WTC11 (cell line): ENCODE results near the gene DNTT. TPM values are rescaled to one million over a fixed set of nuclear protein-coding genes. Genes with fewer than 3 reads are reported as not detected.

ENCODE experiments used
- ATAC-seq: fragments of 200-7000 bp; cut with Tn5 transposase; 2 replicates; pipeline ENCODE4 v1.10.0; 2021; ENCODE audit warnings: mild to moderate bottlenecking, moderate library complexity
- CTCF ChIA-PET: fragments of 300-600 bp; sonication (Branson Sonifier 250); formaldehyde crosslinking; loops from one replicate; lab custom pipeline; 2021; ENCODE audit warnings: antibody characterized with exemption; lab: Charles Lee
- POLR2A ChIA-PET: fragments of 350-600 bp; sonication (Branson Sonifier 250); formaldehyde crosslinking; loops from one replicate; lab custom pipeline; 2021; ENCODE audit warnings: antibody characterized with exemption; lab: Charles Lee
- DNase-seq: peaks from one replicate; pipeline ENCODE4 v3.0.0; 2021; ENCODE audit warnings: low spot score
- H3K27ac Mint-ChIP-seq: 2 replicates; pipeline ENCODE4 v1.8.0; 2021; ENCODE audit warnings: mixed read lengths
- H3K27me3 Mint-ChIP-seq: 2 replicates; pipeline ENCODE4 v1.8.0; 2021; ENCODE audit warnings: low read depth, mild to moderate bottlenecking, moderate library complexity, mixed read lengths
- H3K36me3 Mint-ChIP-seq: 2 replicates; pipeline ENCODE4 v1.8.0; 2021; ENCODE audit warnings: mixed read lengths
- H3K4me1 Mint-ChIP-seq: 2 replicates; pipeline ENCODE4 v1.8.0; 2022; ENCODE audit warnings: mixed read lengths
- H3K4me3 Mint-ChIP-seq: 2 replicates; pipeline ENCODE4 v1.8.0; 2021; ENCODE audit warnings: mild to moderate bottlenecking, moderate library complexity, mixed read lengths
- H3K9me3 Mint-ChIP-seq: 2 replicates; pipeline ENCODE4 v1.8.0; 2021; ENCODE audit warnings: mixed read lengths
- CREB1 ChIP-seq: sonication (generic); formaldehyde crosslinking; IDR thresholded peaks from 2 replicates; pipeline ENCODE4 v1.8.0; 2023; ENCODE audit warnings: mild to moderate bottlenecking, missing genetic modification reagents
- FOXJ3 ChIP-seq: sonication (generic); formaldehyde crosslinking; IDR thresholded peaks from 2 replicates; pipeline ENCODE4 v1.9.0; 2021; ENCODE audit warnings: missing genetic modification reagents, mild to moderate bottlenecking, borderline replicate concordance
- FOXP1 ChIP-seq: sonication (generic); formaldehyde crosslinking; IDR thresholded peaks from 2 replicates; pipeline ENCODE4 v1.8.0; 2022; ENCODE audit warnings: missing genetic modification reagents, mild to moderate bottlenecking, moderate library complexity, borderline replicate concordance
- JUN ChIP-seq: sonication (generic); formaldehyde crosslinking; IDR thresholded peaks from 2 replicates; pipeline ENCODE4 v1.8.0; 2023; ENCODE audit warnings: mild to moderate bottlenecking, missing genetic modification reagents
- NFYB ChIP-seq: sonication (generic); formaldehyde crosslinking; conservative IDR thresholded peaks from 2 replicates; pipeline ENCODE4 v1.8.0; 2022; ENCODE audit warnings: low read depth, missing genetic modification reagents
- OVOL2 ChIP-seq: fragments of 250-450 bp; sonication (Bioruptor Pico); IDR thresholded peaks from 2 replicates; pipeline ENCODE4 v1.9.0; 2021; ENCODE audit warnings: mild to moderate bottlenecking, borderline replicate concordance
- TEAD1 ChIP-seq: sonication (generic); formaldehyde crosslinking; IDR thresholded peaks from 2 replicates; pipeline ENCODE4 v1.8.0; 2022; ENCODE audit warnings: mild to moderate bottlenecking, missing genetic modification reagents
- ZNF138 ChIP-seq: sonication (generic); formaldehyde crosslinking; conservative IDR thresholded peaks from 2 replicates; pipeline ENCODE4 v1.8.1; 2022; ENCODE audit warnings: mild to moderate bottlenecking, moderate library complexity, missing genetic modification reagents
- total RNA-seq: library from RNA; stranded (reverse); gene quantifications from 3 replicates; pipeline ENCODE4 v1.2.3, GENCODE V29; 2021
- TF ChIP-seq, protein P1 (sequence below): sonication (generic); formaldehyde crosslinking; IDR thresholded peaks from 2 replicates; pipeline ENCODE4 v1.8.0; 2022; ENCODE audit warnings: mild to moderate bottlenecking, missing genetic modification reagents
- TF ChIP-seq, protein P2 (sequence below): sonication (generic); formaldehyde crosslinking; IDR thresholded peaks from 2 replicates; pipeline ENCODE4 v1.8.0; 2022; ENCODE audit warnings: mild to moderate bottlenecking, missing genetic modification reagents
- TF ChIP-seq, protein P3 (sequence below): sonication (generic); formaldehyde crosslinking; IDR thresholded peaks from 2 replicates; pipeline ENCODE4 v1.8.0; 2023; ENCODE audit warnings: missing genetic modification reagents, mild to moderate bottlenecking, borderline replicate concordance
- TF ChIP-seq, protein P4 (sequence below): sonication (generic); formaldehyde crosslinking; IDR thresholded peaks from 2 replicates; pipeline ENCODE4 v1.8.0; 2022; ENCODE audit warnings: mild to moderate bottlenecking, missing genetic modification reagents
- TF ChIP-seq, protein P5 (sequence below): sonication (generic); formaldehyde crosslinking; IDR thresholded peaks from 2 replicates; pipeline ENCODE4 v1.8.1; 2022; ENCODE audit warnings: mild to moderate bottlenecking, moderate library complexity, missing genetic modification reagents
- TF ChIP-seq, protein P6 (sequence below): fragments of 250-450 bp; sonication (Bioruptor Pico); IDR thresholded peaks from 2 replicates; pipeline ENCODE4 v1.9.0; 2021; ENCODE audit warnings: mild to moderate bottlenecking, borderline replicate concordance

Gene DNTT
- total RNA-seq, 1 experiment from 2014 or later = not detected

DNA sequence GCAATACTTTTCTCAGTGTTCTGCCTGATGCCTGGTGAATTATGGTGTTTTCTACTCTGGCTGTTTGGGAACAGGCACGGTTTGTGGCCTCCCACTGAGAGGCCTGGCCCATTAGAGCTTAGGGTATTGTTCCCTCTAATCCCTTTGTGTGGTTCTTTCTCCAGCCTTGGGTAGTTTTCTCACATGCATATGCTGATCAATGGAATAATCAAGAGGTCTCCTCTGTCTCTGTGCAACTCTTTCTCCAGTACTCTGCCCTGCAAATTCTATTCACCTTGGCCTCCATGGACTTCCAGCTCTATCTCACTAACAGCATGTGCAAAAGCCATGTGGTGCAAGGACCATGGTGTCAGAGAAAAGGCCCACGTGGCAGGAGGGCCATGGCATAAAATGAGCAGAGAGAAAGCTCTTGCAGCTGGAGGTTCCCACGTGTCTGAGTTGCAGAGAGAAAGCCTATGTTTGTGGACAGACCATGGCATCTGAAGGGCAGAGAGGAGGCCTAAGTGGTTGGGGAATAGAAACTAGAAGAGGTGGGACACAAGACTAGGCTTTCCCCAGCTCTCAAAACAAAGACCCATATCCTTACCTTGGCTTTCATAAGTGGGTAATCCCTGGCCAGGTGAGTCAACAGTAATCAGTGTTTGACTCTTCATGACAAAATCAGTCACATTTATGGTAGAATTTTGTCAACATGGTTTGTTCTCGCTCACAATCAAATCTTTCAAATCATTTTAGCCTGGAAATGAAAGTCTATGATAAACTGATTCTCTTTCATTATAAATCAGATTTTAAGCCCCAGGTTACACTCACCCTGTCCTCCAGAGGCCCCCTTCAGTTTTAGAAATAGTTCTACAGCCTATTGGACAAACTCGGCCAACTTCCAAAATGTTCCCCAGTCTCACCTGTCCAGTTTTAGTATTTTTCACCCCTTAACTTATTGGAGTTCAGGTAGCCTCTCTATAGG is 37.3 kb downstream of the DNTT start (continued):
- TF ChIP-seq, protein P1, sequence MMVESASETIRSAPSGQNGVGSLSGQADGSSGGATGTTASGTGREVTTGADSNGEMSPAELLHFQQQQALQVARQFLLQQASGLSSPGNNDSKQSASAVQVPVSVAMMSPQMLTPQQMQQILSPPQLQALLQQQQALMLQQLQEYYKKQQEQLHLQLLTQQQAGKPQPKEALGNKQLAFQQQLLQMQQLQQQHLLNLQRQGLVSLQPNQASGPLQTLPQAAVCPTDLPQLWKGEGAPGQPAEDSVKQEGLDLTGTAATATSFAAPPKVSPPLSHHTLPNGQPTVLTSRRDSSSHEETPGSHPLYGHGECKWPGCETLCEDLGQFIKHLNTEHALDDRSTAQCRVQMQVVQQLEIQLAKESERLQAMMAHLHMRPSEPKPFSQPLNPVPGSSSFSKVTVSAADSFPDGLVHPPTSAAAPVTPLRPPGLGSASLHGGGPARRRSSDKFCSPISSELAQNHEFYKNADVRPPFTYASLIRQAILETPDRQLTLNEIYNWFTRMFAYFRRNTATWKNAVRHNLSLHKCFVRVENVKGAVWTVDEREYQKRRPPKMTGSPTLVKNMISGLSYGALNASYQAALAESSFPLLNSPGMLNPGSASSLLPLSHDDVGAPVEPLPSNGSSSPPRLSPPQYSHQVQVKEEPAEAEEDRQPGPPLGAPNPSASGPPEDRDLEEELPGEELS (CRISPR knock-in tag) = 0 out of 2 replicates have a peak, but pooled peaks have one; percentile 25
- TF ChIP-seq, protein P2, sequence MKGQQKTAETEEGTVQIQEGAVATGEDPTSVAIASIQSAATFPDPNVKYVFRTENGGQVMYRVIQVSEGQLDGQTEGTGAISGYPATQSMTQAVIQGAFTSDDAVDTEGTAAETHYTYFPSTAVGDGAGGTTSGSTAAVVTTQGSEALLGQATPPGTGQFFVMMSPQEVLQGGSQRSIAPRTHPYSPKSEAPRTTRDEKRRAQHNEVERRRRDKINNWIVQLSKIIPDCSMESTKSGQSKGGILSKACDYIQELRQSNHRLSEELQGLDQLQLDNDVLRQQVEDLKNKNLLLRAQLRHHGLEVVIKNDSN (CRISPR knock-in tag) = peak; percentile 36; the same call in 1 of the 2 replicates
- TF ChIP-seq TEAD1 (peak; percentile 65; the same call in 1 of the 2 replicates), ZNF138 (CRISPR knock-in tag) (0 out of 2 replicates have a peak, but pooled peaks have one; percentile 34), CREB1 (peak; percentile 67; the same call in 1 of the 2 replicates)
- TF ChIP-seq, protein P3, sequence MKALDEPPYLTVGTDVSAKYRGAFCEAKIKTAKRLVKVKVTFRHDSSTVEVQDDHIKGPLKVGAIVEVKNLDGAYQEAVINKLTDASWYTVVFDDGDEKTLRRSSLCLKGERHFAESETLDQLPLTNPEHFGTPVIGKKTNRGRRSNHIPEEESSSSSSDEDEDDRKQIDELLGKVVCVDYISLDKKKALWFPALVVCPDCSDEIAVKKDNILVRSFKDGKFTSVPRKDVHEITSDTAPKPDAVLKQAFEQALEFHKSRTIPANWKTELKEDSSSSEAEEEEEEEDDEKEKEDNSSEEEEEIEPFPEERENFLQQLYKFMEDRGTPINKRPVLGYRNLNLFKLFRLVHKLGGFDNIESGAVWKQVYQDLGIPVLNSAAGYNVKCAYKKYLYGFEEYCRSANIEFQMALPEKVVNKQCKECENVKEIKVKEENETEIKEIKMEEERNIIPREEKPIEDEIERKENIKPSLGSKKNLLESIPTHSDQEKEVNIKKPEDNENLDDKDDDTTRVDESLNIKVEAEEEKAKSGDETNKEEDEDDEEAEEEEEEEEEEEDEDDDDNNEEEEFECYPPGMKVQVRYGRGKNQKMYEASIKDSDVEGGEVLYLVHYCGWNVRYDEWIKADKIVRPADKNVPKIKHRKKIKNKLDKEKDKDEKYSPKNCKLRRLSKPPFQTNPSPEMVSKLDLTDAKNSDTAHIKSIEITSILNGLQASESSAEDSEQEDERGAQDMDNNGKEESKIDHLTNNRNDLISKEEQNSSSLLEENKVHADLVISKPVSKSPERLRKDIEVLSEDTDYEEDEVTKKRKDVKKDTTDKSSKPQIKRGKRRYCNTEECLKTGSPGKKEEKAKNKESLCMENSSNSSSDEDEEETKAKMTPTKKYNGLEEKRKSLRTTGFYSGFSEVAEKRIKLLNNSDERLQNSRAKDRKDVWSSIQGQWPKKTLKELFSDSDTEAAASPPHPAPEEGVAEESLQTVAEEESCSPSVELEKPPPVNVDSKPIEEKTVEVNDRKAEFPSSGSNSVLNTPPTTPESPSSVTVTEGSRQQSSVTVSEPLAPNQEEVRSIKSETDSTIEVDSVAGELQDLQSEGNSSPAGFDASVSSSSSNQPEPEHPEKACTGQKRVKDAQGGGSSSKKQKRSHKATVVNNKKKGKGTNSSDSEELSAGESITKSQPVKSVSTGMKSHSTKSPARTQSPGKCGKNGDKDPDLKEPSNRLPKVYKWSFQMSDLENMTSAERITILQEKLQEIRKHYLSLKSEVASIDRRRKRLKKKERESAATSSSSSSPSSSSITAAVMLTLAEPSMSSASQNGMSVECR (CRISPR knock-in tag) = peak; percentile 41; the same call in 1 of the 2 replicates
- TF ChIP-seq, protein P4, sequence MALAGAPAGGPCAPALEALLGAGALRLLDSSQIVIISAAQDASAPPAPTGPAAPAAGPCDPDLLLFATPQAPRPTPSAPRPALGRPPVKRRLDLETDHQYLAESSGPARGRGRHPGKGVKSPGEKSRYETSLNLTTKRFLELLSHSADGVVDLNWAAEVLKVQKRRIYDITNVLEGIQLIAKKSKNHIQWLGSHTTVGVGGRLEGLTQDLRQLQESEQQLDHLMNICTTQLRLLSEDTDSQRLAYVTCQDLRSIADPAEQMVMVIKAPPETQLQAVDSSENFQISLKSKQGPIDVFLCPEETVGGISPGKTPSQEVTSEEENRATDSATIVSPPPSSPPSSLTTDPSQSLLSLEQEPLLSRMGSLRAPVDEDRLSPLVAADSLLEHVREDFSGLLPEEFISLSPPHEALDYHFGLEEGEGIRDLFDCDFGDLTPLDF (CRISPR knock-in tag) = peak; percentile 72; the same call in 1 of the 2 replicates

DNA sequence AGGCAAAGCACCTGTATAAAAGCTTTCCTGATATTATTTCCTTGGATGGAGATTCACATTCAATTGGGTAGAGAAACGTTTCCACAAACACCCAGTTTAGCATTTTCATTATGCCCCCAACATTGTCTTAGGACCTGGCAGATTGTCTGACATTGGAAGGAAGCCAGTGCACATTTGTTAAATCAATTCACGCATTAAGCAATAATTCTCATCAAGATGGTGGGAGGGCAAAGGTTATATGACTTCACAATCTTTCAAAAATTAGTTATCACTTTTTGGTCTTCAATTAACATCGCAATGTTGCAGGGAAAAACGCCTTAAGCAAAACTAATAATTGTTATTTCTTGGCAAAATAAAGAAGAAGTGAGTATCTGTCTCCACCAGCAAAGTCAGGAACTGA is 38.2 kb downstream of the DNTT start:
- Mint-ChIP-seq H3K4me3 (no peak overlapping the region), H3K27ac (no peak overlapping the region), H3K36me3 (peaks cover 22% of the 10 kb centered on the region), H3K9me3 (peaks cover 24% of the 10 kb centered on the region), H3K27me3 (peaks cover 24% of the 10 kb centered on the region), H3K4me1 (peaks cover 63% of the 10 kb centered on the region)
- ATAC-seq (no peak), DNase-seq (no peak)
- ChIA-PET POLR2A (no interaction called here), CTCF (interaction anchor here (2.0 to 2.6 kb wide), 2 partner anchors 32 to 325 kb away, joined by 14 to 15 read pairs; no protein-coding TSS in a partner anchor)
- TF ChIP-seq, protein P5, sequence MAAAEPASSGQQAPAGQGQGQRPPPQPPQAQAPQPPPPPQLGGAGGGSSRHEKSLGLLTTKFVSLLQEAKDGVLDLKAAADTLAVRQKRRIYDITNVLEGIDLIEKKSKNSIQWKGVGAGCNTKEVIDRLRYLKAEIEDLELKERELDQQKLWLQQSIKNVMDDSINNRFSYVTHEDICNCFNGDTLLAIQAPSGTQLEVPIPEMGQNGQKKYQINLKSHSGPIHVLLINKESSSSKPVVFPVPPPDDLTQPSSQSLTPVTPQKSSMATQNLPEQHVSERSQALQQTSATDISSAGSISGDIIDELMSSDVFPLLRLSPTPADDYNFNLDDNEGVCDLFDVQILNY (CRISPR knock-in tag) = no peak
- TF ChIP-seq FOXJ3 = no peak
- TF ChIP-seq, protein P1 (CRISPR knock-in tag) = no peak
- TF ChIP-seq OVOL2 (CRISPR knock-in tag) = no peak
- no peak for TF ChIP-seq JUN
- TF ChIP-seq, protein P6, sequence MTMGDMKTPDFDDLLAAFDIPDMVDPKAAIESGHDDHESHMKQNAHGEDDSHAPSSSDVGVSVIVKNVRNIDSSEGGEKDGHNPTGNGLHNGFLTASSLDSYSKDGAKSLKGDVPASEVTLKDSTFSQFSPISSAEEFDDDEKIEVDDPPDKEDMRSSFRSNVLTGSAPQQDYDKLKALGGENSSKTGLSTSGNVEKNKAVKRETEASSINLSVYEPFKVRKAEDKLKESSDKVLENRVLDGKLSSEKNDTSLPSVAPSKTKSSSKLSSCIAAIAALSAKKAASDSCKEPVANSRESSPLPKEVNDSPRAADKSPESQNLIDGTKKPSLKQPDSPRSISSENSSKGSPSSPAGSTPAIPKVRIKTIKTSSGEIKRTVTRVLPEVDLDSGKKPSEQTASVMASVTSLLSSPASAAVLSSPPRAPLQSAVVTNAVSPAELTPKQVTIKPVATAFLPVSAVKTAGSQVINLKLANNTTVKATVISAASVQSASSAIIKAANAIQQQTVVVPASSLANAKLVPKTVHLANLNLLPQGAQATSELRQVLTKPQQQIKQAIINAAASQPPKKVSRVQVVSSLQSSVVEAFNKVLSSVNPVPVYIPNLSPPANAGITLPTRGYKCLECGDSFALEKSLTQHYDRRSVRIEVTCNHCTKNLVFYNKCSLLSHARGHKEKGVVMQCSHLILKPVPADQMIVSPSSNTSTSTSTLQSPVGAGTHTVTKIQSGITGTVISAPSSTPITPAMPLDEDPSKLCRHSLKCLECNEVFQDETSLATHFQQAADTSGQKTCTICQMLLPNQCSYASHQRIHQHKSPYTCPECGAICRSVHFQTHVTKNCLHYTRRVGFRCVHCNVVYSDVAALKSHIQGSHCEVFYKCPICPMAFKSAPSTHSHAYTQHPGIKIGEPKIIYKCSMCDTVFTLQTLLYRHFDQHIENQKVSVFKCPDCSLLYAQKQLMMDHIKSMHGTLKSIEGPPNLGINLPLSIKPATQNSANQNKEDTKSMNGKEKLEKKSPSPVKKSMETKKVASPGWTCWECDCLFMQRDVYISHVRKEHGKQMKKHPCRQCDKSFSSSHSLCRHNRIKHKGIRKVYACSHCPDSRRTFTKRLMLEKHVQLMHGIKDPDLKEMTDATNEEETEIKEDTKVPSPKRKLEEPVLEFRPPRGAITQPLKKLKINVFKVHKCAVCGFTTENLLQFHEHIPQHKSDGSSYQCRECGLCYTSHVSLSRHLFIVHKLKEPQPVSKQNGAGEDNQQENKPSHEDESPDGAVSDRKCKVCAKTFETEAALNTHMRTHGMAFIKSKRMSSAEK (CRISPR knock-in tag) = no peak
- TF ChIP-seq NFYB (CRISPR knock-in tag) = no peak
- no peak for TF ChIP-seq FOXP1 (CRISPR knock-in tag)
